AG09309 (cell line): ENCODE results near the gene RHBDF1.

Experiments used
- DNase-seq: peaks from one replicate; pipeline ENCODE4 v3.0.0-alpha.2; 2010; ENCODE audit warnings: low read depth
- H3K4me3 ChIP-seq: 2 replicates; pipeline ENCODE4 v1.5.1; 2011; ENCODE audit warnings: mild to moderate bottlenecking, low read depth, low read length, moderate library complexity; ENCODE audit not compliant: control insufficient read depth
- TF ChIP-seq, protein P1 (sequence below): IDR thresholded peaks from 2 replicates; pipeline ENCODE4 v1.5.1; 2011; ENCODE audit warnings: mild to moderate bottlenecking, low read depth, low read length, inconsistent platforms; ENCODE audit not compliant: insufficient read depth, control insufficient read depth; ENCODE audit errors: missing control alignments

RHBDF1 gene

DNA sequence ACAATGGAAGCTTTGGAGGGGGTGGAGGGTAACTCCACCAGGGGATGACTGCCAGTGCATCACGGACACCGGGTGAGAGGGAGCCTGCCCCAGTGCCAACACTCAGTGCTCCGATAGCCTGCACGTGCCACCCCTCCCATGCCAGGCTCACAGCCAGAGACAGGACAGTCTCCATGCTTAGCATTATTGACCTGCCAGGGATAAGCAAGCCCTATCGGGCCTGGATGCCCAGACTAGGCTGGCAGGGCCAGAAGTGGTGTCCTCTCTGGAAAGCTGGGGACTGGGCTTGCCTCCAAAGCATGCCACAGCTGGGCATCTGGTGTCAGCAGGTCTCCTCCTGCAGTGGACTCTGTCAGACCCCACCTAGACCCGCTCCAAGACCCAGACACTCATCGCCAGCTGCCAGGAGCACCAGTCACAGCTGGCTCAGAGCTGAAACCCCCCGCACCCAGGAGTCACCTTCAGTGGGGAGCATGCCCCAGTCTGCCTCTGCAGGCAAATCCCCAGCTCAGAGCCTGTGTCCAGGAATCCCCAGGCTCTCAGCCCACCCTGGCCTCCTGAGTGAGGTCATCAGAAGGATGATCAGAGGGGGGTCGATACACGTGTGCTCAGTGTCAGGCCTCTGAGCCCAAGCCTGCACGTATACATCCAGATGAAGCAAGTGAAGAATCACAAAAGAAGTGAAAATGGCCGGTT lies 1.8 kb upstream of the RHBDF1 start:
- no peak overlapping the region for H3K4me3 ChIP-seq
- no peak for DNase-seq
- TF ChIP-seq, protein P1, sequence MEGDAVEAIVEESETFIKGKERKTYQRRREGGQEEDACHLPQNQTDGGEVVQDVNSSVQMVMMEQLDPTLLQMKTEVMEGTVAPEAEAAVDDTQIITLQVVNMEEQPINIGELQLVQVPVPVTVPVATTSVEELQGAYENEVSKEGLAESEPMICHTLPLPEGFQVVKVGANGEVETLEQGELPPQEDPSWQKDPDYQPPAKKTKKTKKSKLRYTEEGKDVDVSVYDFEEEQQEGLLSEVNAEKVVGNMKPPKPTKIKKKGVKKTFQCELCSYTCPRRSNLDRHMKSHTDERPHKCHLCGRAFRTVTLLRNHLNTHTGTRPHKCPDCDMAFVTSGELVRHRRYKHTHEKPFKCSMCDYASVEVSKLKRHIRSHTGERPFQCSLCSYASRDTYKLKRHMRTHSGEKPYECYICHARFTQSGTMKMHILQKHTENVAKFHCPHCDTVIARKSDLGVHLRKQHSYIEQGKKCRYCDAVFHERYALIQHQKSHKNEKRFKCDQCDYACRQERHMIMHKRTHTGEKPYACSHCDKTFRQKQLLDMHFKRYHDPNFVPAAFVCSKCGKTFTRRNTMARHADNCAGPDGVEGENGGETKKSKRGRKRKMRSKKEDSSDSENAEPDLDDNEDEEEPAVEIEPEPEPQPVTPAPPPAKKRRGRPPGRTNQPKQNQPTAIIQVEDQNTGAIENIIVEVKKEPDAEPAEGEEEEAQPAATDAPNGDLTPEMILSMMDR, result no peak

DNA sequence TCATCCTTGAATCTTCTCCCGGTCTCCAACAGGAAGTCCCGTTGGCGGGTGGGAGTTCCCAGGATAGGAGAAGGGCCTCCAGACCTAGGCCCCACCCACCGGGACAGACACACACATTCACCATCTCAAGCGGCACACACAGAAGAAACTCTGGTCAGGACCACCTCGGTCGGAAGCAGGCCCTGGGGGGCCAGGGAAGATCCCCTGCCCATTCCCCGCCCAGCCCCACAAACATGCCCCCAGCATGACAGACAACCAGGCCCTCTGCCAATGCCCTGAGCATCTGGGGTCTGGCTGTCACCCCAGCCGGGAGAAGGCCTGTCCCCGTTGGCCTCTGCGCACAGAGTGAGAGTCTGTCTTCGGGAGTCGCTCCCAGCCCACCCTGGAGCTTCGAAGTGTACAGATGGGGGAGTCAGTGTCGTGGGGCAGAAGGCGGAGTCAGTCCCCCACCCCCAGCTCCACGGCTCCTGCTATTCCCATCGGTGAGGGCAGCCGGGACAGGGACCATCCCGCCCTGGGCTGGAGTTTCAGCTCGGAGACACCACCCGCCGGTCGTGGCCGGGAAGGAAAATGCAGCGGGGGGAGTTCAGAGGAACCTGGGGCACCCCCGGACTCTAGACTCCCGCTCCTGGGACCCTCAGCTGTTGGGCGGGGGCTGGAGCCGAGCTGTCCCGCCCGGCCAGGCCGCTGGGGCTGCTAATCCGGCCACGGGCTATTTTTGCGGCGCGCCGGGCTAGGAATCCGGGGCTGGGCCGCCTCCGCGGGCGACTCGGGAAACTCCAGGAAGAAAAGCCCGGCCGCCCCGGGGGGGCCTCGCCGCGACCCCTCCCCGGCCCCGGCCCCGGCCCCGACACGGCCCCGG lies 660 bp downstream of the RHBDF1 start:
- DNase-seq, result no peak
- TF ChIP-seq, protein P1, result peak; percentile 11
- H3K4me3 ChIP-seq, result peak overlapping the region; percentile 87

DNA sequence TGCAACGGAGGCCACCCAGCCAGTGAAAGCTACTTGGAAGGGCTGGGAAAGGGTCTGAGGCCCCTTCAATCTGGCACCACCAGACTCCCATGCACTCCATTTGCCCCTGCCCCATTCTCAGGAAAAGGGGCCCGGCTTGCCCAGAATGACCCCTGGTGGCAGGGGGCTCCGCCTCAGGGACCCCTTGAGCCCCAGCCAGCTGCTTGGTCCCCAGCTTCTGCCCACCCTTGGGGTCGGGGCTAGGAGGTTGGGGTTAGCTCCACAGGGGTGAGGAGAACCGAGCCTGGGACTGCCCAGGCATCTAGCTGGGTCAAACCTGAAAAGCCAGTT lies 1.3 kb downstream of the RHBDF1 start:
- peak overlapping the region; percentile 87 for H3K4me3 ChIP-seq
- TF ChIP-seq, protein P1, result no peak
- no peak for DNase-seq

DNA sequence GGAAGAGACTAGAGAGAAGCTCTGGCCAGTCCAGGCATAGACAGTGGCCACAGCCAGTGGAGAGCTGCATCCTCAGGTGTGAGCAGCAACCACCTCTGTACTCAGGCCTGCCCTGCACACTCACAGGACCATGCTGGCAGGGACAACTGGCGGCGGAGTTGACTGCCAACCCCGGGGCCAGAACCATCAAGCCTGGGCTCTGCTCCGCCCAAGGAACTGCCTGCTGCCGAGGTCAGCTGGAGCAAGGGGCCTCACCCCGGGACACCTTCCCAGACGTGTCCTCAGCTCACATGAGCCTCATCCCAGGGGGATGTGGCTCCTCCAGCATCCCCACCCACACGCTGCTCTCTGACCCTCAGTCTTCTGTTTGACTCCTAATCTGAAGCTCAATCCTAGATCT lies 3.2 kb downstream of the RHBDF1 start:
- H3K4me3 ChIP-seq, result no peak overlapping the region
- TF ChIP-seq, protein P1, result no peak
- DNase-seq, result no peak

DNA sequence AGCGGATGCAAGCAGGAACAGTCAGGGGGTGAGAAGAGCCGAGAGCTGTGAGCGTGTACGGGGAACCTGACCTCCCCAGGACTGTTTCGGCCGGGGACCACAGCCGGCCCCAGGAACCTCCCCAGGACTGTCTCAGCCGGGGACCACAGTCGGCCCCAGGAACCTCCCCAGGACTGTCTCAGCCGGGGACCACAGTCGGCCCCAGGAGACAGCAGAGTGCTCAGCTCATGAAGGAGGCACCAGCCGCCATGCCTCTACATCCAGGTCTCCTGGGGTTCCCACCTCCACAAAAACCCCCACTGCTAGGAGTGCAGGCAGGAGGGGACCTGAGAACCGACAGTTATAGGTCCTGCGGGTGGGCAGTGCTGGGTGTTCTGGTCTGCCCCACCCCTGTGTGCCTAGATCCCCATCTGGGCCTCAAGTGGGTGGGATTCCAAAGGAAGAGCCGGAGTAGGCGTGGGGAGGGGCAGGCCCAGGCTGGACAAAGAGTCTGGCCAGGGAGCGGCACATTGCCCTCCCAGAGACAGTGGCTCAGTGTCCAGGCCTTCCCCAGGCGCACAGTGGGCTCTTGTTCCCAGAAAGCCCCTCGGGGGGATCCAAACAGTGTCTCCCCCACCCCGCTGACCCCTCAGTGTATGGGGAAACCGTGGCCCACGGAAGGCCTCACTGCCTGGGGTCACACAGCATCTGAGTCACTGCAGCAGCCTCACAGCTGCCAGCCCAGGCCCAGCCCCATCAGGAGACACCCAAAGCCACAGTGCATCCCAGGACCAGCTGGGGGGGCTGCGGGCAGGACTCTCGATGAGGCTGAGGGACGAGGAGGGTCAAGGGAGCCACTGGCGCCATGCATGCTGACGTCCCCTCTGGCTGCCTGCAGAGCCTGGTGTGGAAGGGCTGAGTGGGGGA lies 4.3 kb downstream of the RHBDF1 start:
- H3K4me3 ChIP-seq, result no peak overlapping the region
- DNase-seq, result no peak
- TF ChIP-seq, protein P1, result no peak

DNA sequence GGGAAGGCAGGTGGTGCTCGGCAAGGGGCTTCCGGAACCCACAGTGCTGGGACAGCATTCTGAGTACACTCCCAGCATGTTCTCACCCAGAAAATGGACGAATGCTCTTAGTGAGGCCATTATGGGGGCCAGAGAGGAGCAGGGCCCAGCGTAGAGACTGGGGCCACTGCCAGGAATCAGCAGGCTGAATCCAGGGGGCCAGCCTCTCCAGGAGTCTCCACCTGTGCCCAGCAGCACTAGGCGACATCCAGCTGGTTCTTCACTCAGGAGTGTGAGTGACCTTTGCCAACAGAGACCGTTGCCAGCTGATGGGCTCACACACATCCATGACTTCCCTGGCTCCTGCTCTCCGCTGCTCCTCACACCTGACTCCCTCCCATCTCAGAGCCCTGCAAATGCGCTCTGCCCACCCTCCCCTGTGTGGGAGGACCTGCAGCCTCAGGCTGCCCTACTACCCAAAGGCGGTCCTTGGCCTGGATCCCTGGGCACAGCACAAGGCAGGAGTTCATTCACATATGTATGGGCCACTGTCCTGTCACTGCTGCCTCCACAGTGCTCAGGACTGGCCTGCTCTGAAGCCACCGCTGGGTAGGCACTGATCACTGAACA lies 5.1 kb downstream of the RHBDF1 start:
- no peak for DNase-seq
- TF ChIP-seq, protein P1, result no peak
- H3K4me3 ChIP-seq, result no peak overlapping the region
